HG02642 (cell line): ENCODE measurements around the gene PAX5.
"Not testable (repeated sequence)": the region's sequence is repeated elsewhere in the genome, so short reads cannot be mapped to it uniquely, and the experiment has no call there.

Experiments used
- ATAC-seq: cut with Tn5 transposase; IDR thresholded peaks from one replicate; pipeline ENCODE4 v1.9.1; 2021; ENCODE audit warnings: mild to moderate bottlenecking; ENCODE audit not compliant: unreplicated experiment, poor library complexity

PAX5 gene

GRCh38 chr9:37033682-37034304 lies at the start of gene PAX5:
TSS of gene PAX5 (minus strand) at chr9:37034268. CDS start at chr9:37034031, 237 bp downstream.
- no peak for ATAC-seq

GRCh38 chr9:37083654-37084053 lies 49.6 kb upstream of the PAX5 start:
- no peak for ATAC-seq

- no peak for ATAC-seq
These were observed 48.2 kb upstream of the PAX5 start for GRCh38 chr9:37082214-37082765.

- not testable (repeated sequence) for ATAC-seq
These were observed 47.4 kb upstream of the PAX5 start for GRCh38 chr9:37081507-37081906.

GRCh38 chr9:37080165-37080628 lies 46.1 kb upstream of the PAX5 start:
- ATAC-seq = peak; percentile 21

- ATAC-seq = peak; percentile 92
These were observed 45.5 kb upstream of the PAX5 start for GRCh38 chr9:37079370-37080164.

GRCh38 chr9:37074790-37075189 lies 40.7 kb upstream of the PAX5 start:
- ATAC-seq = not testable (repeated sequence)

GRCh38 chr9:37066139-37066725 lies 32.2 kb upstream of the PAX5 start:
- ATAC-seq = no peak

- ATAC-seq = no peak
These were observed 28.3 kb upstream of the PAX5 start for GRCh38 chr9:37062336-37062735.

GRCh38 chr9:37061768-37062167 lies 27.7 kb upstream of the PAX5 start:
- no peak for ATAC-seq

GRCh38 chr9:37060833-37061232 lies 26.8 kb upstream of the PAX5 start:
- ATAC-seq = no peak

- ATAC-seq = no peak
These were observed 22.2 kb upstream of the PAX5 start for GRCh38 chr9:37056046-37056920.

GRCh38 chr9:37054363-37054720 lies 20.3 kb upstream of the PAX5 start:
- not testable (repeated sequence) for ATAC-seq

- ATAC-seq = no peak
These were observed 19.8 kb upstream of the PAX5 start for GRCh38 chr9:37053684-37054362.

GRCh38 chr9:37046683-37047082 lies 12.6 kb upstream of the PAX5 start:
- no peak for ATAC-seq

- no peak for ATAC-seq
These were observed 8.4 kb upstream of the PAX5 start for GRCh38 chr9:37042421-37042820.

GRCh38 chr9:37040508-37041127 lies 6.5 kb upstream of the PAX5 start:
- no peak for ATAC-seq

GRCh38 chr9:37038943-37039464 lies 4.9 kb upstream of the PAX5 start:
- ATAC-seq = no peak
